GM18909 (cell line): ENCODE data around the gene ZNF844.
"Not testable (repeated sequence)": the region's sequence is repeated elsewhere in the genome, so short reads cannot be mapped to it uniquely, and the experiment has no call there.

ENCODE experiments used
- ATAC-seq: cut with Tn5 transposase; IDR thresholded peaks from one replicate; pipeline ENCODE4 v1.9.1; 2021; ENCODE audit warnings: mild to moderate bottlenecking; ENCODE audit not compliant: unreplicated experiment, poor library complexity

The ZNF844 gene

GRCh38 chr19:12092065-12092867 lies 27.7 kb downstream of the ZNF844 start:
- peak; percentile 56 for ATAC-seq

GRCh38 chr19:12092956-12093355 lies 28.4 kb downstream of the ZNF844 start:
- ATAC-seq = no peak

GRCh38 chr19:12093777-12094176 lies 29.2 kb downstream of the ZNF844 start:
- no peak for ATAC-seq

GRCh38 chr19:12095111-12095790 lies 30.7 kb downstream of the ZNF844 start:
- ATAC-seq = no peak

GRCh38 chr19:12098040-12098439 lies 33.5 kb downstream of the ZNF844 start:
- no peak for ATAC-seq

- ATAC-seq = not testable (repeated sequence)
Measured at GRCh38 chr19:12103909-12104308, 39.4 kb downstream of the ZNF844 start.

GRCh38 chr19:12111176-12111575 lies 46.6 kb downstream of the ZNF844 start:
- no peak for ATAC-seq

- no peak for ATAC-seq
Measured at GRCh38 chr19:12111943-12112637, 47.6 kb downstream of the ZNF844 start.

GRCh38 chr19:12112701-12113100 lies 48.2 kb downstream of the ZNF844 start:
- no peak for ATAC-seq

GRCh38 chr19:12113121-12113520 lies 48.6 kb downstream of the ZNF844 start:
- ATAC-seq = no peak

- no peak for ATAC-seq
Measured at GRCh38 chr19:12117201-12117970, 52.9 kb downstream of the ZNF844 start.

- ATAC-seq = no peak
Measured at GRCh38 chr19:12126707-12127106, 62.2 kb downstream of the ZNF844 start.
